ENCODE results near the gene ITGAV.
"Not testable (repeated sequence)": the region's sequence is repeated elsewhere in the genome, so short reads cannot be mapped to it uniquely, and the experiment has no call there.

Gene ITGAV

GRCh38 chr2:186589612-186590349, at the start of gene ITGAV:
Gene ITGAV, plus strand, starts transcription at chr2:186590056. Its CDS starts 283 bp downstream, at chr2:186590339.
- in situ Hi-C loops (cut with HindIII; ENCODE audit: low sequenced_read_pairs) = no loop called here

- in situ Hi-C loops (cut with HindIII; ENCODE audit: low sequenced_read_pairs) = no loop called here
Measured at GRCh38 chr2:186540941-186541340, 48.9 kb upstream of the ITGAV start.

GRCh38 chr2:186542002-186542401, 47.9 kb upstream of the ITGAV start:
- in situ Hi-C loops (cut with HindIII; ENCODE audit: low sequenced_read_pairs) = no loop called here

GRCh38 chr2:186543561-186544131, 46.2 kb upstream of the ITGAV start:
- in situ Hi-C loops (cut with HindIII; ENCODE audit: low sequenced_read_pairs) = no loop called here

GRCh38 chr2:186544255-186544675, 45.6 kb upstream of the ITGAV start:
- in situ Hi-C loops (cut with HindIII; ENCODE audit: low sequenced_read_pairs) = no loop called here

- in situ Hi-C loops (cut with HindIII; ENCODE audit: low sequenced_read_pairs) = no loop called here
Measured at GRCh38 chr2:186546846-186547245, 43.0 kb upstream of the ITGAV start.

GRCh38 chr2:186551323-186552050, 38.4 kb upstream of the ITGAV start:
- in situ Hi-C loops (cut with HindIII; ENCODE audit: low sequenced_read_pairs) = no loop called here

GRCh38 chr2:186554429-186554828, 35.4 kb upstream of the ITGAV start:
- in situ Hi-C loops (cut with HindIII; ENCODE audit: low sequenced_read_pairs) = no loop called here

GRCh38 chr2:186554850-186555671, 34.8 kb upstream of the ITGAV start:
- in situ Hi-C loops (cut with HindIII; ENCODE audit: low sequenced_read_pairs) = no loop called here

GRCh38 chr2:186558512-186559276, 31.2 kb upstream of the ITGAV start:
- in situ Hi-C loops (cut with HindIII; ENCODE audit: low sequenced_read_pairs) = no loop called here

- in situ Hi-C loops (cut with HindIII; ENCODE audit: low sequenced_read_pairs) = no loop called here
Measured at GRCh38 chr2:186559370-186559769, 30.5 kb upstream of the ITGAV start.

GRCh38 chr2:186559848-186560247, 30.0 kb upstream of the ITGAV start:
- in situ Hi-C loops (cut with HindIII; ENCODE audit: low sequenced_read_pairs) = no loop called here

- in situ Hi-C loops (cut with HindIII; ENCODE audit: low sequenced_read_pairs) = no loop called here
Measured at GRCh38 chr2:186560254-186560653, 29.6 kb upstream of the ITGAV start.

GRCh38 chr2:186561467-186562208, 28.2 kb upstream of the ITGAV start:
- in situ Hi-C loops (cut with HindIII; ENCODE audit: low sequenced_read_pairs) = no loop called here

GRCh38 chr2:186562209-186562578, 27.7 kb upstream of the ITGAV start:
- in situ Hi-C loops (cut with HindIII; ENCODE audit: low sequenced_read_pairs) = no loop called here

GRCh38 chr2:186568600-186568999, 21.3 kb upstream of the ITGAV start:
- in situ Hi-C loops (cut with HindIII; ENCODE audit: low sequenced_read_pairs) = not testable (repeated sequence)

GRCh38 chr2:186569127-186569526, 20.7 kb upstream of the ITGAV start:
- in situ Hi-C loops (cut with HindIII; ENCODE audit: low sequenced_read_pairs) = not testable (repeated sequence)

- in situ Hi-C loops (cut with HindIII; ENCODE audit: low sequenced_read_pairs) = no loop called here
Measured at GRCh38 chr2:186569897-186570296, 20.0 kb upstream of the ITGAV start.

GRCh38 chr2:186570604-186571003, 19.3 kb upstream of the ITGAV start:
- in situ Hi-C loops (cut with HindIII; ENCODE audit: low sequenced_read_pairs) = no loop called here

GRCh38 chr2:186572705-186573104, 17.2 kb upstream of the ITGAV start:
- in situ Hi-C loops (cut with HindIII; ENCODE audit: low sequenced_read_pairs) = no loop called here

Data from DLD1 (cell line).